SHP77 treated with DMSO at 0.1 percent for 48 hours (cell line): ENCODE measurements around the gene TEP1.
A peak's percentile ranks its signal among the peaks of the same experiment; 100 is the strongest.

ENCODE experiments used
- DNase-seq: peaks from one replicate; lab custom pipeline; 2025; lab: John Stamatoyannopoulos, UW

Gene TEP1

DNA sequence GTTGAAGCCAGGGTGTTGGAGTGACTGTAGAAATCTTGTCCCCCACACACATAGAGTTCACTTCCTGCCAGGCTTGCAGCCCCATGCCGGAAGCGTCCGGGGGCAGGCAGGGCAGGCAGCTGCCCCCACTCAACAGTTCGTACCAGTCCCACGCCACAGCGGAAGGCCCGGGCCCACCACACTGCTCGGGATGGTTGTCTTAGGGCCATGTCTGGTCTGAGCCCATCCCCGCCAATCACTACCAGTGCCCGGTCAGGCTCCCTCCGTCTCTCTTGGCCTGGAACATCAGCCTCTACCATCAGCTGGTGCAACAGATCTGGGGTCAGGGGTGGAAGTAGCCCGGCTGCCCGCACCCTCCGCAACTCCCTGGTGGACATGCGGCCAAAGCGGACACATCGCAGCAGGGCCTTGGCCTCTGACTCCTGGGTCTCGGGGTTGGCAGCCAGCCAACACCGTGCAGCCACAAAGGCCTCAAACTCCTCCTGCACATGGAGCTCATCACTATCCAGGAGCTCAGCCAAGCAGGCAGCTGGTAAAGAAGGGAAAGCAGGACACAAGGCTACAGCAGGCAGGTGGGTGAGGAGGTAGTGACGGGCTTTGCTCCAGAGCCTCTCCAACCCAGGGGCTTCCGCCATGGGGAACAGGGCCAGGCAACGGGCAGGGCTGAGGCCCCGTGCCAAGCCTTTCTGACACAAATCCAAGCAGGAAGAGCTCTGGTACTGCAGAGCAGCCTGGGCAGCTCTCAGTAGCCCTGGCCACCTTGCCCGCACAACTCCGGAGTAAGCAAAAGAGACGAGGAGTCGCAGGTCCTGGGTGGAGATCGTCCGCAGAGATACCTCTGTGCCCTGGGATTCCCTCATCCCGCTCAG is 16.7 kb upstream of the TEP1 start:
- DNase-seq: peak; percentile 52

DNA sequence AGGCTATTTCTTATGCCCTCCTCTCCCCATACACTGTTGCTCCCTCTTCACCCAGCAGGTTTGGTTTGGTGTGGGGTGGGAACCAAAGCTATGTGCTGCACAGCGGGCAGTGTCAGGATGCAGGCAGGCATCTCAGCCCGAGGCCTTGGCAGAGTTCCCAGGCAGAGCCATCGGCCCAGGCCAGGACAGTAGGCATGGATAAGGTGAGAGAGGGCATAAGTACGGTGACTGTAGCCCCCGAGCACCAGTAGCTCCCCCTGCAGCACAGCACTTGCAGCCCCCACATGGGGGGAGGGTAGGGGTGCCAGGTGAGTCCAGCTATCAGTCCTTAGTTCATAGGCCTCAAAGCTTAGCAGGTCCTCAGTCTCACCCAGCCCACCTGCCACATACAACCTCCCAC is 15.5 kb upstream of the TEP1 start:
- DNase-seq: no peak

DNA sequence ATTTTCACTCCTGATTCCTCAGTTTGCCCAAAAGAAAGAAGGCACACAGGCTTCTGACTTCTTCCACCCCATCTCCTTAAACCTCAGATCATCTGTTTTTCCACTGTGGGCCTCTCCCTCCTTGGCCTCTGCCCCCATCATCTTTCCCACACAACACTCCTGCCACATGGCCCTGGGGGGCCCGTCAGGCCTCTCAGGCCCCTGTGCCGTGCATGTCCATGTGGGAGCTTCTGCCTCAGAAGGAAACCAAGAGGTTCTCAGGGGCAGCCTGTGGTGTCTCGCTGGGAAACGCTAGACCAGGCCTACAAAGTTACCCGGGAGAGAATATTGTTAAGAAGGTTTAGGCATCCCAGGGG is 14.7 kb upstream of the TEP1 start:
- DNase-seq: no peak

DNA sequence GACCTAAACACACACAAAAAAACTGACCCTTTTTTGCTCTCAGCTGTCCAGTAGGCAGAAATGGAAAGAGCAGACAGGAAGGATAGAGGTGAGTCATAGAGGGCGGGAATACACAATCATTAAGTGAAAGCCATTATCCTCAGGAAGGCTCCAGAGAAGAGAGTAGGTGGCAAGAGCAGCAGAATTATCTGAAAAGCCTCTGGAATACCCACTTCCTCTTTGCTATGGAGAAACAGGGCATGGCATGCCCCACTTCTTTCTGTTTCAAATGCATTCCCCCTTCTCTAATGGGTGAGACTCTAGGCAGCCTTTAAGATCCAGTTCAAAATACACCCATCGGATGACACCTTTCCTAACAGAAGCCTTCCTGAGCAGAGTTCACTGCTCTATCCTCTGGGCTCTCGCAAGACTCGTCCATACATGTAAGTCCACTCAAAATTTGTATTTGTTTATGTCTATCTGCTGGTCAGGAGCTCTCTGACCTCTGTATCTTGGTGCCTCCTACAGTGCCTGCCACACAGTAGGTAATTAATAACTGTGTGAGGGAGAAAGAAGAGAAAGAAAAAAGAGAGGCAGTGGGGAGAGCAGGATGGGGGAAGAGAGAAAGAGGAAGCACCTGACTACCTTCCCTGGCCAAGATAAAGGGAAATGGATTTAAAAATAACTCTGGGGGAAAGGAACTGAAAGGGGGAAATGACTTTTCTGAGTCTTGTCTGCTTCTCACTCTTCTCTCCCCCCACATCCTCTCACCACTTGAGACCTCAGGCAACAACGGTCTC is 14.1 kb upstream of the TEP1 start:
- DNase-seq: peak; percentile 50

DNA sequence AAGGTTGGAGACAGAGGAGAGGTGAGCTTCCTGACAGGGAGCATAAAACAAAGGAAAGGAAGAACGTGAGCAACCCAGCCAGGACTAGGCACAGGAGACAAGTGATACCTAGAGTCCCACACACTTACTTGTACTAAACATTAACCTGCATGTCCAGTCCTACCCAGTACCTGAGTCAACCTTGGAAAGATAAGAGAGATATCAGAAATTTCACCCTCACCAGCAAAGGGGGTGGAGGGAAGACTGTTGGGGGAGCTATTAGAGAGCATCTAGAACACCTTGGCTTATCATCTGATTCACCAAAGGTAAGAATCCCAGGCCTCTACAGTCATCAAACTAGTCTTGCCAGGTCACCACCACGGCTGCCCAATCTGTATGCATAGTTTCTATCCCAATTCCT is 11.6 kb upstream of the TEP1 start:
- DNase-seq: no peak

DNA sequence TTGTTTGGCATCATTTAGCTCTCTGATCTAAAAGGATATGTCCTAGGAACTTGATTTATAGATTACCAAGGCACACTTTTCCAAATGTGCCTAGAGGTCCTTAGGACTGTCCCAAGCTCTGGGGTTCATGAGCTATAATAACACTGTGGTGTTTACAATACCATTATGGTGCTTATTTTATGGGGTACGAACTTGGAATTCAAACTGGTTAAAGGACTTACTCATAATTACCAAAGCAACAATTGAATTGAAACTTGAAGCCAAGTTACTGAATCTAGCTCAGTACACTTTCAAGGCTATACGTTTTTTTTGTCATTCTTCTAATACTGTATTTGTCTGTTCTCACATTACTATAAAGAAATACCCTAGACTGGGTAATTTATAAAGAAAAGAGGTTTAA is 9.6 kb upstream of the TEP1 start:
- DNase-seq: no peak

DNA sequence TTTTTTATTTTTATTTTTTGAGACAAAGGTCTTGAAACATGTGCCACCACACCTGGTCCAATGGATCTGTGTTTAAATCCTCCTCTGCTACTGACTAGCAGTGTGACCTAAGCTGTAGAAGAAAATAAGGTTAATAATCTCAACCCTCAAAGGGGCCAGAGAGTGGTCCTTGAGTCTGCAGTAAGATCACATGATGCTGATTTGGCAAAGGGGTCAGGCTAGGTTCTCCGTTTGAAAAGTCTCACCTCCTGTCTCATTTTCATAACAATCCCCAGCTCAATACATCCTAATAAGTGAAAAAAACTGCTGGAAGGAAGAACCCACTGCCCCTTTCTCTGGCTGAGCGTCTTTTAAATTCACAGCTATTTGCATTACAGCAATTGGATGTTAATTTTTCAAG is 8.0 kb upstream of the TEP1 start:
- no peak for DNase-seq

DNA sequence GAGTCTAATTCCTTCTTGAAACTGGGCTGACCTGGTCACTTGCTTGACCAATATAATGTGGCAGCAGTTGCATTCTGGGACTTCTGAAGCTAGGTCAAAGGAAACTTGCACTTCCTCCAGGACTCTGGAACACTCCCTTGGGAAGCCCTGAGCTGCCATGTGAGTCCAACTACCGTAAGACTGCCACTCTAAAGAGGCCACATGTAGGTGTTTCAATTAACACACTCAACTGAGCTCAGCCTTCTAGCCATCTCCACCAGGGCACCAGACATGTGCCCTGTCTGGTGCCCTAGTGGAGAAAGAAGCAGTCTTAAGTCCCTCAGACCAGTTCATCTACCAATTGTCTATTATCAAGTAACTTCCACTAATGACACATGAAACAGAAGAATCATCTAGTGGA is 6.1 kb upstream of the TEP1 start:
- no peak for DNase-seq

DNA sequence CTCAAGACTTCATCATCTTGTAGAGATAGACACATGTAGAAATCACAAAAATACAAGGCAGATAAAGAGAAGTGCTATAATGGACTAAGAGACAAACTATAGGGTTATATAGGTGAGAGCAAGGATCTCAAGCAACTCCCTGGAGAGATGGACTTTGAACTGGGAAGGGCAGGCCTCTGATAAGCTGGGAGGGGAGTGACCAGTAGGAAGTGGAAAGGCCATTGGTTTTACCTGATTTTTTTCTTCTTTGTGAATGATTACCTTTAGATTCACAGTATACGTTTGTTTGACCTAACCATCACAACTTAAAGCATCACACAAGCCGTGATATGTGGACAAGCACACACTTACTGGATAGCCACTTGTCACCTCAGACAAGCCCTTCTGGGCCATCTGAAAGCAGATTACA is 5.2 kb upstream of the TEP1 start:
- DNase-seq: no peak

DNA sequence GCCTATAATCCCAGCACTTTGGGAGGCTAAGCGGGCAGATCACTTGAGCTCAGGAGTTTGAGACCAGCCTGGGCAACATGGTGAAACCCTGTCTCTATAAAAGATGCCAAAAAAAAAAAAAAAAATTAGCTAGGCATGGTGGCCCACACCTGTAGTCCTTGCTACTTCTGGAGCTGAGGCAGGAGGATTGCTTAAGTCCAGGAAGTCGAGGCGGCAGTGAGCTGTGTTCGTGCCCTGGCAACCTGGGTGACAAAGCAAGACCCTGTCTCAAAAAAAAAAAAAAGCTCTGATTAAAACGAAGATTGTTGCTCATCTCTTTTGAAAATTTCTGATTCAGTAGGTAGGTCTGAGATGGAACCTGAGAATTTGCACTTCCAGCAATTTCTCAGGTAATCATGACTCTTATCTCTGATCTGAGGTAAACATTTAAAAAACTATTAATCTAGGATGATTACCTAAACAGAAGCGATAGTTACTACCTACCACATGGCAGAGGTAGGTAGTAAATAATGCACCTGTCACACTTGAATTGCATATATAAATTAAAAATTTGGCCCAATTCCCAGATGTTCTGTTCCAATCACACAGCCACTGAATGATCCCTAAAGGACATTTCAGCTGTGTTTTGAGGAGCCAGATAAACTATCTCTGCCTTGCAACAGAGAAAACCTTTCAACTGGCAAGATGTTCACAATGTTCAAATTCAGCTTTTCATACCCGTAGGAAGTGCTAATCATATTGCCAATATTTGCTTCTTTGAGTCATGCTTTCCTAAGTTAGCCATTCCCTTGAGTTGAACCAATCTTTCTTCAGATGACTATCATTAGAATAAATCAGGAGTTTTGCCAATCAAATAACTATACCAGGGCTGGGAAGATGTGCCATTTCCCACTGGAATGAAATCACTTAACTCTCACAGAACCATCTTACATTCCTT is 4.2 kb upstream of the TEP1 start:
- no peak for DNase-seq

DNA sequence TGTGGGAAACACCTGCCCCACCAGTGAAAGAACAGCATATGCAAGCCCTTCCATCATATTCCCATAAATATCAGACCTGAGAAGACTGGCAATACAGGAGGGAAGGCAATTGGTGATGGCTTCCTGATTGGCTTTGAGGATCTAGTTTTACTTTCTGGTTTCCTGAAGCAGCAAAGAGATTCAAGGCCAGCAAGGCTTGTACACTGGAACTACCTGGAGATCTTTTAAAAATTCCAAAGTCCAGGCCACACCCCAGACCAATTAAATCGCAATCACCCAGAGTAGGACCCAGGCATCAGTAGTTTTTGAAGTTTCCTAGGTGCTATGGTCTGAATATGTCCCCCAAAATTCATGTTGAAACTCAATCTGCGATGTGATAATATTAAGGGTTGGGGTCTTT is 2.9 kb upstream of the TEP1 start:
- no peak for DNase-seq

DNA sequence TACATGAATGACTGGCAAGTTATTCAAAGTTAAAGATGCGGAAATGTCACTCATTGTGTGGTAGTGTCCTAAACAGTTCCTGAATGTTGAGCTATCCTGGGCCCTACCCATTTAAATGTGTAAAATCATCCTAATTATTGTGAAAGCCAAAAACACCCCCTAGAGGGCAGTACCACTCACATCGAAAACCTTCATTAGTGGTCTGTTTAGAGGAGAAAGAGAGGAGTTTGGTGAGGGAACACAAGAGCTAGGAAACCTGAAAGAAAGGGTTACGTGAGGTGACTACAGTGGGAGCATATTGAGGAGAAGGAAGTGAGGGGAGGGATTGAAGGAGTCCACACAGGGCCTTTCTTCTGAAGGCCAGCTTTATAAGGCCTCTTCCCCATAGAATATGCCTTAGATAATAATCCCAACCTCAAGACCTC is 2.5 kb upstream of the TEP1 start:
- peak; percentile 60 for DNase-seq

DNA sequence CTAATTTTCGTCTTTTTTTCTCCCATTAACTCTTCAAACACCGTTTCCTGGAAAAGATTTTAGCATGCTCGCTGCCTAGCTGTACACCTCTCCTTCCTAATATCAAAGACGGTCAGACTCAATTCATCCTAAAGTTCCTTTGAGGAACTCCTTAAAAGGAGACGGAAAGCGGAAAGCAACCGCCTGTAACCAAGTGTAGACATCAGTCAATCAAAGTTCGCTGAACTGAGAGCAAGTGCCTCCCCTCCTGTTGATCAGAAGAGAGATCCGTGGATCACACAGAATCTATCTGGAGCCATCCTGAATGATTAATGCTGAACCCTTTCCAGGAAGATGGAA is 412 bp upstream of the TEP1 start:
- DNase-seq: no peak

DNA sequence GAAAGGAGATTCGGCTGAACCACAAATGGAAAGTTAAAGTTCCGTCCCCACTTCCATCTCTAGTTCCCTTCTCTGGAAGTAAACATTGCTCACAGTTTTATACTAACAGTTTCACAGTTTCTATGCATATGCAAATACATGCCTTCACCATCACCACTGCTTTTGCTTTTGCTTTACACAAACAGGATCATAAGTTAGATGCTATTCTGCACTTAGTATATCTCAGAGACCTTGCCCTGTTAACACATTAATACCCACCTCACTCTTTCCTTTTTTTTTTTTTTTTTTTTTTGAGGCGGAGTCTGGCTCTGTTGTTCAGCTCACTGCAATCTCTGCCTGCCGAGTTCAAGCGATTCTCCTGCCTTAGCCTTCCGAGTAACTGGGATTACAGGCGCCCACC is 890 bp downstream of the TEP1 start:
- no peak for DNase-seq

DNA sequence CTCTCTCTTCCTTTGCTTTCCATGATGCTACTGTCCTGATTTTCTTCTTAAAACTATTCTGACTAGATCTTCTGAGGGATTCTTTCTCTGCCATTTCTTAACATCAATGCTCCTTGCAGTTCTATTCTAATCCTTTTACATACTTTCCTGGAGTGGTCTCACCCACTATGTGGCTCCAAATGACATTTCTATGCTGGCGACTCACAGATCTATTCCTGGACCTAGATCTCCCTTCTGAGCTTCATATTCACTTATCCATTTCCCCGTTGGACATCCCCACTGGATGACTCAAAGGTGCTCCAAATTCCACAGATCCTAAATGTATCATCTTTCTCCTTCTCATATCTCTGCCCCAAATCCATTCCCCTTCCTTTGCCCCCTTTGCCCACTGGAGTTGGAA is 4.1 kb downstream of the TEP1 start:
- DNase-seq: no peak

DNA sequence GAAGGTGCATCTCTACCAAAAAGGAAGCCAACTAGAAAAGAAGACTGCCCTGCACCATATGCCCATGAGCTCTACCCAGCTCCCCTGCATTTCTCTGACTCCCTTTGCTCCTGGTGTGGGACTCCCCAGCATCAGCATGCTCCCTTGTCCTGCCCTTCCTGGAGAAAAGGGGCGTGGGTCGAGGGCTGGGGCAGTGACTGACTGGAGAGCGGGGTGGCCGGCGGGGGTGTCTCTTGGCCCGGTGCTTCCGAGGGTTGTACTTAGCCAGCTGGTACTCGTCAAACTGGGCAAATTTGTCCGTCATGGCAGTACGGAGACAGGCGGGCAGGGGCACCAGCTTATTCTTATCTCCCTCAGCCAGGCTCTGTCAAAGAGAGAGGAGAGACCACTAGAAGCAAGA is 9.8 kb downstream of the TEP1 start:
- DNase-seq: no peak

DNA sequence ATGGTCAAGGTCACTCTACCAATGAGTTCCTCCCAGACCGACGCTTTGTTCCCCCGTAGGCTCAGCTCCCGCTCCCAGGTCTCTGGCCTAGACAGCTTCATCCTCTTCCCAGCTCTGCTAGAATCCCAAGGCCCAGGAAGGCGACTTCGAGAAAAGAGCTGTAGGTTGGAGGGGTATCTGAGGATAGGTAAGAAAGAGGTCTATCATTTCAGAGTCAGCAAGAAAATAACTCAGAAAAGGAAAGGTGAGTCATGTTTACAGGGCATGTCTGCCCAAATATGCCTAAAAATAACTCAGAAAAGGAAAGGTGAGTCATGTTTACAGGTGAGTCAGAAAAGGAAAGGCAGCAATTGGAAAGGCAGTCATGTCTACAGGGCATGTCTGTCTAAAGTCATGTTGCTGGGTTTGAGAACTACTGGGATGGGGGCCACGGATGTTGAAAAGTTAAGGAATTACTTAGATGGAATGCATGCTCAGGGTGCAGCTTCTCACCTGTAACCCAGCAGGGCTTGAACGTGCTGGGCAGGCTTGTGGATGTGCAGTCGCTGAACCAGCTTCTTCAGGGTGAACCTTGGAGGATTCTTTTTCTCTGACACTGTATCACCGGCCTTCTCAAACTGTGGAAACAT is 12.2 kb downstream of the TEP1 start:
- DNase-seq: no peak

DNA sequence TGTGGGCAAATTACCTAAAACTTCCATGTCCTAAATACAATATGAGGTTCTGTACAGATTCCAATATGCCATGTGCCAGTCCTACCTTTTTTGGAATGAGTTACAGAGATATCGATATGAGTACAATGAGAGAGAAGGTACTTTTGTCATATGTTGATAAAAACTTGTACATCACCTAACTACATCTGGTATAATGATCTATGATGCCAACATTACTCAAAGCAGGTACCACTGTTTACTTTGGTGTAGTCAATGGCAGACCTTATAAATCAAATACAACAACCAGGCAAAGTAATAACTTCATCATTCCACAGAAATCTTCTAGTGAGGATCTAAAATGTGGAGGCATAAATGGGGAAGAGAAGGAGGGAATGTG is 12.7 kb downstream of the TEP1 start:
- no peak for DNase-seq

DNA sequence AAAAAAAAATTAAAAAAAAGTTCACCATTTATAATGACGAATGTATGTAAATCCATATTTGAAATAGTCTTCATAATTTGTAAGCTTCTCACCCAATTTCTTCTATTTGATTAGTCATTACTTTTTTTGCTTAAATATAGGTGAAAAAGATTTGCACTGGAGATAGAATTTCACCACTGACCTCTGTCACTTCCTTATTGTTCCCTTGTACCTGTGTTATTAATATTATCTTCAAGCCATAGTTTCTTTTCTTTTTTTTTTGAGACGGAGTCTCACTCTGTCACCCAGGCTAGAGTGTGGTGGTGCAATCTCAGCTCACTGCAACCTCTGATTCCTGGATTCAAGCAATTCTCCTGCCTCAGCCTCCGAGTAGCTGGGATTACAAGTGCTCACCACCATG is 15.8 kb downstream of the TEP1 start:
- no peak for DNase-seq

DNA sequence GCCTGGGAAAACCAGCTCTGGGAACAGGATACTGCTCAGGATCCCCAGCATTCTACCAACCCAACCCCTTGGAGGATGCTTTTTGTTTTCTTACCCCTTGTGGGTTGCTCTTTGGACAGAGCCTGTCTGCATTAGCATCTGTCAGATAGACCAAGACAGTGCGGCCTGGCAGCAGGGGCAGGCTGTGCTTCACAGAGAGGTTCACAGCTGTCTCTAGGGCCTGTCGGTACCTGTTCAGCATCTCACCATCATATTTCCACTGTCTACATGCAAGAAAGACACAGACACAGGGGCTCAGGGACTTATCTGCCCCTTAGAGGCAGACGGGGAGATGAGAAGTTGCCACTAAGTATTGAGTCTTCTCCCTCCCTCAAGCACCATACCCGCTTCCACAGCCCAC is 21.8 kb downstream of the TEP1 start:
- no peak for DNase-seq

DNA sequence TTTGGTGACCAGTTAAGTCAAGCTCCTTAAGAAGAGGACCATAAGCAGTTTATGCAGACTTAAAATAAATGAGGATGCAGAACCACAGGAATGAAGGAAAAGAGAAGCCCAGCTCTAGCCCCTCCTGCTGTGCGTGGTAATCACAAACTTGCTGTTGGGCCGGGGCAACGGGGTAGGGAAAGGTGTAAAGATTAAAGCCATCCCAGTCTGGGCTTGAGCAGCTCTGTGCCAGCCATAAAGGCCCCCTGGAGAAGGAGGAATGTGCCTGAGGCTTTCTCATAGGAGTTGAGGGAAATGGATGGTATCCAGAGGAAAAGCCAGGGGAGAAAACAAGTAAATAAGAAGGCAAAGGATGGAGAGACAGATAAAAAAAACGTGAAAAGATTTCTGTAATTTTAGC is 25.1 kb downstream of the TEP1 start:
- DNase-seq: no peak

DNA sequence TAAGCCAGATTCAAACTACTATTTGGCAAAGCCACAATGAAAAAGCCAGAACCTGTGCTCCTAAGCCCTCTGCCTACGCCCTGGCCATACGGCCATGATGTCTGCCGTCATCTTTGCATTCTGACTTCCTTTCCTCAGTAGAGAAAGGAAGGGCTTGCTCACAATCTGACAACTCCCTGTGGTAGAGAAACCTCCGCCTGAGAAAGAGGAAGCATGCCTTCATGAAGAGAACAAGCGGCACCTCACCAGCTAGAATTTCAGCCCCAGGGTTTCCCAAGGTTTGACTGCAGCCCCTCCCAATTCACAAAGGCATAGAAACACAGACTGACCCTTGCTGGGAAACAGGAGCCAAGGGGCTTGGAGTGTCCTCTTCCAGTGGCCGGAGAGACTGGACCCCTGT is 25.7 kb downstream of the TEP1 start:
- no peak for DNase-seq
